GM12878 (cell line): Measurements from ENCODE around the gene PCDHGC3.
"Not testable (repeated sequence)": the region's sequence is repeated elsewhere in the genome, so short reads cannot be mapped to it uniquely, and the experiment has no call there.

Source experiments
- BCL3 ChIP-seq: IDR thresholded peaks from 2 replicates; pipeline ENCODE4 v1.6.1; 2011; ENCODE audit warnings: borderline replicate concordance, low read depth, mild to moderate bottlenecking, moderate library complexity, low read length; ENCODE audit not compliant: insufficient read depth, poor library complexity, severe bottlenecking
- MXI1 ChIP-seq: fragments of 150-350 bp; IDR thresholded peaks from 2 replicates; pipeline ENCODE4 v1.6.1; 2011; ENCODE audit warnings: low read depth, mild to moderate bottlenecking, inconsistent platforms, low read length, improper control_type of control experiment
- POLR2A ChIP-seq: IDR thresholded peaks from 2 replicates; pipeline ENCODE4 v1.6.1; 2011; ENCODE audit warnings: low read depth, mild to moderate bottlenecking, low read length
- SMC3 ChIP-seq: IDR thresholded peaks from 2 replicates; pipeline ENCODE4 v1.6.1; 2011; ENCODE audit warnings: low read length, improper control_type of control experiment, borderline replicate concordance
- SP1 ChIP-seq: IDR thresholded peaks from one replicate; pipeline ENCODE4 v1.6.1; 2011; ENCODE audit warnings: low read depth, low read length
- TARDBP ChIP-seq: IDR thresholded peaks from 2 replicates; pipeline ENCODE4 v1.6.1; 2016; ENCODE audit warnings: borderline replicate concordance
- TCF7 ChIP-seq: IDR thresholded peaks from 2 replicates; pipeline ENCODE4 v1.6.1; 2014; ENCODE audit warnings: antibody characterized with exemption, borderline replicate concordance
- TF ChIP-seq, protein P1 (sequence below), 3 experiments: IDR thresholded peaks in 2 of 3; conservative IDR thresholded peaks in 1 of 3; 2 replicates each; pipeline ENCODE4 v1.5.1; 2011; ENCODE audit warnings: low read depth in 3 of 3, low read length in 3 of 3, mild to moderate bottlenecking in 3 of 3, control low read depth in 2 of 3, moderate library complexity in 2 of 3, inconsistent platforms in 1 of 3, mixed read lengths in 1 of 3; ENCODE audit not compliant: control insufficient read depth in 2 of 3, insufficient read depth in 1 of 3; ENCODE audit errors: extremely low read depth in 1 of 3

GRCh38 chr5:141432726-141433125, 43.0 kb upstream of the PCDHGC3 start:
- TF ChIP-seq, protein P1, sequence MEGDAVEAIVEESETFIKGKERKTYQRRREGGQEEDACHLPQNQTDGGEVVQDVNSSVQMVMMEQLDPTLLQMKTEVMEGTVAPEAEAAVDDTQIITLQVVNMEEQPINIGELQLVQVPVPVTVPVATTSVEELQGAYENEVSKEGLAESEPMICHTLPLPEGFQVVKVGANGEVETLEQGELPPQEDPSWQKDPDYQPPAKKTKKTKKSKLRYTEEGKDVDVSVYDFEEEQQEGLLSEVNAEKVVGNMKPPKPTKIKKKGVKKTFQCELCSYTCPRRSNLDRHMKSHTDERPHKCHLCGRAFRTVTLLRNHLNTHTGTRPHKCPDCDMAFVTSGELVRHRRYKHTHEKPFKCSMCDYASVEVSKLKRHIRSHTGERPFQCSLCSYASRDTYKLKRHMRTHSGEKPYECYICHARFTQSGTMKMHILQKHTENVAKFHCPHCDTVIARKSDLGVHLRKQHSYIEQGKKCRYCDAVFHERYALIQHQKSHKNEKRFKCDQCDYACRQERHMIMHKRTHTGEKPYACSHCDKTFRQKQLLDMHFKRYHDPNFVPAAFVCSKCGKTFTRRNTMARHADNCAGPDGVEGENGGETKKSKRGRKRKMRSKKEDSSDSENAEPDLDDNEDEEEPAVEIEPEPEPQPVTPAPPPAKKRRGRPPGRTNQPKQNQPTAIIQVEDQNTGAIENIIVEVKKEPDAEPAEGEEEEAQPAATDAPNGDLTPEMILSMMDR (IDR thresholded peaks at IDR 0.05 in 2 of 3, conservative IDR thresholded peaks at IDR 0.05 in 1 of 3; ENCODE audit: control insufficient read depth in 2 of 3, extremely low read depth in 1 of 3, insufficient read depth in 1 of 3, low read depth in 3 of 3, low read length in 3 of 3), result not testable (repeated sequence)
- TF ChIP-seq SMC3, TCF7, SP1, TARDBP, BCL3, POLR2A, MXI1: not testable (repeated sequence)
